Midbrain (tissue), 1 donor: ENCODE measurements around the gene ERBB4.

ENCODE experiments used
- DNase-seq: peaks from one replicate; lab custom pipeline; 2025; lab: John Stamatoyannopoulos, UW

Gene ERBB4

DNA sequence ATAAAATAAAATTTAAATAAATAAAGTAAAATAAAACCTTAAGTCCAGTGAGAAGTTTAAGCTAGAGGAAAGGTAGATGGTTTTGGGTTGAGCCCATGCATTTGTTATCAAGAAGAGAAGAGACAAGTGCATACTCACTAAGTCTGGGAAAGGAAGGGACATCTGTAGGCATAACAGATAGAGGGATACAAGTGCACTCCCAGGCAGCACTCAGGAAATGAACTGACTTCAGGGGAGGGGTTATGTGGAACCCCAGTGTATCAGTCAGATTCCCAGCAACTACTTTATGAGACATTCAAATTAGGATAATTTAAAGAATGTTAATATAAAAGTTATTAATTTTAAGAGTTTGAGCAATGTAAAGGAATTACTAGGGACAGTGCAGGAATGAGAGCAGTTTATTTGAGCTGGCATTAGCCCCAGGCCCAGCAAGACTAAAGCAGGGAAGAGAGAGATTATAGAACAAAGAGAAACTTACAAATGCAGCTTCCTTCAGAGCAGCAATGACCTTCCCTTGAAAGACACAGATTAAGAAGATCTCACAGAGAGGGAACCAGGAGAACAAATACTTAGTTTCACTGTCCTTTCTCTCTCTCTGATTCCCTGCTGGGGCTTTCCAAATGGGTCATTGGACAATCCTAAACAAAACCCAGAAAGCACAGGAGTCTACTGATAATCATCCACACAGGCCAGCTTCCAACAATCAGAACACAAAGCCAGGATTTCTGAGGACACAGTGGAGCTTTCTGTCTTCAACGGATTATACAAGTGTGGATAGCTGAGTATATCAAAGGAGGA is 109.7 kb downstream of the ERBB4 start:
- DNase-seq, result peak; percentile 69

DNA sequence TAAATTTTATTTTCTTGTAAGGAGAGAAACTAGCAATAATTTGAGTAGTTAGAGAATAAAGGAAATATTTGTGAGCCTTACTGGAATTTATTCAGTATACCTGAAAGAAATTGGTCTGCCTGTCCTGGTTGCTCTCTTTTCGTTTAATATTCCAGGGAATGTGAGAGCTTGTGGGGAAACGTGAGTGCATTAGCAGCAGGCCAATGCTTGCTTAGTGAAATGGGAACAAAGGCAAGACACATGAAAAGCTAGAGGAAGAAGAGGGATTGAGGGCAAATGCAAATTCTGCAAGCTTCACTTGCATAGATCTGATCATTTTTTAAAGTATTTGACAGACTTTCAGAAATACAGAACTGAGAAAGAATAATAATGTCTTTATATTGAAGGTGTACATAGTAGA is 111.0 kb downstream of the ERBB4 start:
- peak; percentile 27 for DNase-seq

- no peak for DNase-seq
Observed at GRCh38 chr2:212426637-212427412, 111.8 kb downstream of the ERBB4 start.

DNA sequence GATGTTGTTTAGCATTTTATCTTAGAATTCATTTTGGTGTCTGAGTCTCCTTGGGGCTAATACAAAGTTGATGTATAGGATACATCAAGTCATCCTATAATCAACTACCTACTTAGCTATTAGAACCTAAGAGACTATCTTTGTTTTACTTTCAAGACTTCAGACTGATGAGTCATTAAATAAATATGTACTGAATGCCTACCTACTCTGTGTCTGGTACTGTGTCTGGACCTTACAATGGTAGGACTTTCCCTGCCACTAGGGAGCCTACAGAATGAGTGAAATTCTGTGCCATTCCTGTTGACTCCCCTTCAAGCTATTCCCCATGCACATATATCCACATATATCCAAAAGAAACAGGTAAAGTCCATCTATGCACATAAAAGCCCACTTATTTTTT is 114.5 kb downstream of the ERBB4 start:
- no peak for DNase-seq

GRCh38 chr2:212423089-212423488 is 115.5 kb downstream of the ERBB4 start:
- peak; percentile 16 for DNase-seq

GRCh38 chr2:212421556-212422334 is 116.9 kb downstream of the ERBB4 start:
- no peak for DNase-seq

GRCh38 chr2:212416086-212416485 is 122.5 kb downstream of the ERBB4 start:
- peak; percentile 74 for DNase-seq

GRCh38 chr2:212414767-212415211 is 123.8 kb downstream of the ERBB4 start:
- DNase-seq, result peak; percentile 43

DNA sequence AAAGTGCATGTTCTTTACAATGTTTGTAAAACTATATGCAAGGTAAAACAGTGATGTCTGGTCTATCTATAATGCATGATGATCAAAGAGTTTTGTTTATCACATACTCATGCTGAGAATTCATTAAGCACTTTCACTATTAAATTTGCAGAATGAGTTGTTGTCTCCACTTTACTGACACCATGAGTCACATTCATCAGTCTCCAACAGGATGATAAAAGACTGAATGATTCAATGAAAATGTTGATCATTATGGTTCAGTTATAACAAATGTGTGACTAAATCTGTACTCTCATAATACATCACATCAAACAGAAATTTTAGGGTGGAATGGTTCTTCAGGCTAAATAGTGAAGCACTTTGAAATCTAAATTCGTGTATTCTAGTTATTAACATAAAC is 129.0 kb downstream of the ERBB4 start:
- no peak for DNase-seq

DNA sequence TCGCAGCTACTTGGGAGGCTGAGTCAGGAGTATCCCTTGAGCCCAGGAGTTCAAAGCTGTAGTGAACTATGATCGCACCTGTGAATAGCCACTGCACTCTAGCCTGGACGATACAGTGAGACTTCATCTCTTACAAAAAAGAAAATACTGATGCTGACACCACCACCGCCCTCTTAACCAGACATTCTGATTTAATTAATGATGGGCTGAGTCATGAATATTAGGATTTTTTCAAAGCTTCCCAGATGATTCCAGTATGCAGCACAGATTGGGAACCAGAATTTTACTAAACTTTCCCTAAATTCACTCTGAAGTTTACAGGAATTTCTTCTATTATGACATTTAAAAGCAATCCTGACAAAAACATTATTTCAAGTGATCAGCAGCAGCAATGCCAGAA is 130.1 kb downstream of the ERBB4 start:
- DNase-seq, result no peak

DNA sequence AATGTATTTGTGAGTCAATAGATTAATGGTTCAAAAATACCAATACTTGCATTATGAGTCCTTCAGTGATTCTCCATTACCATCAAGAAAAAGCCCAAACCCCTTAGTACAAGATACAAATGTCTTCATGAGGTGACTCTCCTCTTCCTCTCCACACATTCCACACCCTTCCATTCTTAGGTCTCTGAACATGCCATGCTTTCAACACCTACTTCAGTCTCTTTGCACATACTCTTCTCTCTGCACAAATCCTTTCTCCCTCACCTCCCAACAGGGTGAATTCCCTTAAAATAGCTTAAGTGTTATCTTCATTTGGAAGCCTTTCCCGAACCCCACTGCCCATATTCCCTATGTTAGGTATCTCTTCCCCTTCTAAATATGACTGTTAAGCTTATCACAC is 131.9 kb downstream of the ERBB4 start:
- no peak for DNase-seq

- DNase-seq, result no peak
Observed at GRCh38 chr2:212402316-212402715, 136.3 kb downstream of the ERBB4 start.

- no peak for DNase-seq
Observed at GRCh38 chr2:212398316-212398715, 140.3 kb downstream of the ERBB4 start.

DNA sequence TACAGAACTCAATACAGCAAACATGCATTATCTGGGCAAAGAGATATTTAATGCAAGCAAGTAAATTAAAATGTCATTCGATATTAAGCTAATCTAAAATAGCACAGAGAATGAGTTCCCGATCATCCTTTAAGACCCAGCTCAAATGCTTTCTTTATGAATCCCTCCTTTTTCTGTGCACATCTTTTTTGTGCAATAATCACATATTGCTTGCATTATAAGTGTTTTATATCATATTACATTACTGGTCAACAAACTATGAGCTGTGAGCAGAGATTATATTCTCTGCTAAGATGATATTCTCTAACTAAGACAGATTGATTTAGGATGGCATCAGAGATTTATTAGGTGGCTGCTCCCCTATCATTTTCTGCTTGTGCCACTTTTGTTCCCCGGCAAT is 146.1 kb downstream of the ERBB4 start:
- no peak for DNase-seq

DNA sequence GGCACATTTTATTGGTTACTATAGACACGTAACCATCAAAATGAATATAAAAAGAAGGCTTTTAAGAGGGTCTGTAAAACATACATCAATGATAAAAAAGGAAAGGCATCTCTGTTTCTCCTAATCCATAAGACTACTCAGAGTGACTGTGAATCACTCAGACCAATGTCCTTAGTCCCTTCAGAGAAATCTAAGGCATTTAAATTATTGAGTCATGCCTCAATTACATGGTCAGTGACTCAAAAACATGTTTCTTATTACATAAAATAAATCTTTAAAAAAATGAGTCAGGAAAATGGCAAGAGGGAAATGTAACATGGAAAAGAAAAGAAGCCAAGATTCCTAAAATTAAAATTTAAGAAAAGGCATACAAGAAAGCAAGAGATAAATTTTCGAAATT is 146.6 kb downstream of the ERBB4 start:
- DNase-seq, result no peak

DNA sequence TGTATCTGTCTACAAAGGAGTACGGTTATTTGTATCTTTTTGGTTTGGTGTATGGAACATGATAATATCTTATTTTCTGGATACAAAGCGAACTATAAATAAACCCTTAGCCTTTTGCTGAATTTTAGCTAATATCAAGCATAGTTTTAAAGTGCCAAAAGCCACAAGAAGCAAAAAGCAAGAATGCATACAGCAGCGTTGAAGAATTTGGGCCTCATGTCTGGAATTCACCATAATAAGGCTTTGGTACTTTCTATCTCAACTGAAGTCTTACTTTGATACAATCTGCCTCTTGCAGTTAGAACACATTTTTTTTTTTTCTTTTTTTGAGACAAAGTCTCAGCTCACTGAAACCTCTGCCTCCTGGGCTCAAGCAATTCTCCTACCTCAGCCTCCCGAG is 151.5 kb downstream of the ERBB4 start:
- no peak for DNase-seq

GRCh38 chr2:212385241-212385640 is 153.4 kb downstream of the ERBB4 start:
- DNase-seq, result no peak

- DNase-seq, result no peak
Observed at GRCh38 chr2:212384027-212384426, 154.6 kb downstream of the ERBB4 start.

GRCh38 chr2:212381428-212382102 is 157.0 kb downstream of the ERBB4 start:
- DNase-seq, result no peak

DNA sequence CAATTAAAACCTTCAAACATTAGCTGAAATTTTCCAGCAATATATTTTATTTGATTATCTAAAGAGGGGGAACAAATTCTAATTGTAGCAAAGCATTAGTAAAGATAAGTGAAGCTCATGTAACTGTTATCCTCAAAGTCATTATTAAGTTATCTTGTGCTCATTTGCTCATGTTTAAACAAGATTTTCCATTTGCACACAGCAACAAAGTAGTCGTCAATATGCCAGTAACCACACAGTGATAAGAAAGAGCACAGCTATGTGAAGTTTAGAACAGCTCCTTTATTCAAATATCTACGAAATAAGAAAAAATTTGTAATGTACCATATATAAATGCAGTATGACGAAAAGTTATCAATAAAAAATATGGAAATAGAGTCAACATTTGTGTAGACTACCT is 159.5 kb downstream of the ERBB4 start:
- DNase-seq, result no peak

DNA sequence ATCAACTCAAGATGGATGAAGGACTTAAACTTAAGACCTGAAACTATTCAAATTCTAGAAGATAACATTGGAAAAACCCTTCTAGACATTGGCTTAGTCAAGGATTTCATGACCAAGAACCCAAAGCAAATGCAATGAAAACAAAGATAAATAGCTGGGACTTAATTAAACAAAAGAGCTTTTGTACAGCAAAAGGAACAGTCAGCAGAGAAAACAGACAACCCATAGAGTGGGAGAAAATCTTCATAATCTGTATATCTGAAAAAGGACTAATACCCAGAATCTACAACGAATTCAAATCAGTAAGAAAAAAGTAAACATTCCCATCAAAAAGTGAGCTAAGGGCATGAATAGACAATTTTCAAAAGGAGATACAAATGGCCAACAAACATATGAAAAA is 171.2 kb downstream of the ERBB4 start:
- no peak for DNase-seq
